ENCODE results near the gene DENND1C.

DENND1C gene

GRCh38 chr19:6478815-6479214 is 2.8 kb downstream of the DENND1C start:
- no peak for DNase-seq (ENCODE audit: low read depth in 2 of 2)

- no peak for DNase-seq (ENCODE audit: low read depth in 2 of 2)
Measured at GRCh38 chr19:6476896-6477431, 4.6 kb downstream of the DENND1C start.

GRCh38 chr19:6476155-6476895 is 5.3 kb downstream of the DENND1C start:
- no peak for DNase-seq (ENCODE audit: low read depth in 2 of 2)

GRCh38 chr19:6475321-6476108 is 6.1 kb downstream of the DENND1C start:
- no peak for DNase-seq (ENCODE audit: low read depth in 2 of 2)

GRCh38 chr19:6473647-6474046 is 7.9 kb downstream of the DENND1C start:
- no peak for DNase-seq (ENCODE audit: low read depth in 2 of 2)

GRCh38 chr19:6472713-6473112 is 8.9 kb downstream of the DENND1C start:
- no peak for DNase-seq (ENCODE audit: low read depth in 2 of 2)

- DNase-seq (ENCODE audit: low read depth in 2 of 2), result no peak
Measured at GRCh38 chr19:6471076-6471475, 10.5 kb downstream of the DENND1C start.

- DNase-seq (ENCODE audit: low read depth in 2 of 2), result no peak
Measured at GRCh38 chr19:6470173-6470572, 11.4 kb downstream of the DENND1C start.

- DNase-seq (ENCODE audit: low read depth in 2 of 2), result no peak
Measured at GRCh38 chr19:6467384-6467783, 14.2 kb downstream of the DENND1C start.

- no peak for DNase-seq (ENCODE audit: low read depth in 2 of 2)
Measured at GRCh38 chr19:6466526-6467248, 14.9 kb downstream of the DENND1C start.

GRCh38 chr19:6465663-6466062 is 15.9 kb downstream of the DENND1C start:
- DNase-seq (ENCODE audit: low read depth in 2 of 2), result no peak

GRCh38 chr19:6465006-6465405 is 16.6 kb downstream of the DENND1C start:
- no peak for DNase-seq (ENCODE audit: low read depth in 2 of 2)

GRCh38 chr19:6464070-6464873 is 17.3 kb downstream of the DENND1C start, which contains the start of gene CRB3:
Gene CRB3 (plus strand): TSS chr19:6464271. CDS start chr19:6464702, 431 bp downstream.
- no peak for DNase-seq (ENCODE audit: low read depth in 2 of 2)

- DNase-seq (ENCODE audit: low read depth in 2 of 2), result peak; percentile 94
Measured at GRCh38 chr19:6460099-6460884, 21.3 kb downstream of the DENND1C start.

- peak in 1 of 2 donors; percentile 53 for DNase-seq (ENCODE audit: low read depth in 2 of 2)
Measured at GRCh38 chr19:6459262-6460098, 22.1 kb downstream of the DENND1C start, which contains the start of gene SLC25A23. Gene SLC25A23 (minus strand): TSS chr19:6459792. CDS start chr19:6459628, 164 bp downstream.

GRCh38 chr19:6458695-6459261 is 22.8 kb downstream of the DENND1C start:
- no peak for DNase-seq (ENCODE audit: low read depth in 2 of 2)

GRCh38 chr19:6457958-6458694 is 23.5 kb downstream of the DENND1C start:
- no peak for DNase-seq (ENCODE audit: low read depth in 2 of 2)

GRCh38 chr19:6455924-6456323 is 25.7 kb downstream of the DENND1C start:
- no peak for DNase-seq (ENCODE audit: low read depth in 2 of 2)

Measured in stimulated activated CD8-positive, alpha-beta memory T cell treated with anti-CD3 and anti-CD28 coated beads, Interleukin-7, amount 100 ng/mL, for 4 hours (primary cell).